ENCODE measurements around the gene UBXN6.

UBXN6 gene

GRCh38 chr19:4437103-4437502, 20.5 kb downstream of the UBXN6 start:
- no peak for DNase-seq

GRCh38 chr19:4436231-4436630, 21.4 kb downstream of the UBXN6 start:
- DNase-seq, result no peak

- no peak for DNase-seq
Measured at GRCh38 chr19:4434391-4434790, 23.2 kb downstream of the UBXN6 start.

- DNase-seq, result no peak
Measured at GRCh38 chr19:4432918-4433506, 24.6 kb downstream of the UBXN6 start.

GRCh38 chr19:4431808-4432674, 25.6 kb downstream of the UBXN6 start:
- DNase-seq, result no peak

- no peak for DNase-seq
Measured at GRCh38 chr19:4431296-4431695, 26.3 kb downstream of the UBXN6 start.

GRCh38 chr19:4430760-4431159, 26.8 kb downstream of the UBXN6 start:
- no peak for DNase-seq

- DNase-seq, result no peak
Measured at GRCh38 chr19:4429771-4430171, 27.8 kb downstream of the UBXN6 start.

- no peak for DNase-seq
Measured at GRCh38 chr19:4429256-4429655, 28.3 kb downstream of the UBXN6 start.

GRCh38 chr19:4428326-4428975, 29.1 kb downstream of the UBXN6 start:
- no peak for DNase-seq

GRCh38 chr19:4425537-4425936, 32.1 kb downstream of the UBXN6 start:
- DNase-seq, result peak; percentile 92

- no peak for DNase-seq
Measured at GRCh38 chr19:4423416-4424126, 34.0 kb downstream of the UBXN6 start.

GRCh38 chr19:4416268-4416667, 41.3 kb downstream of the UBXN6 start:
- DNase-seq, result no peak

- DNase-seq, result no peak
Measured at GRCh38 chr19:4415352-4415751, 42.2 kb downstream of the UBXN6 start.

GRCh38 chr19:4414800-4415321, 42.7 kb downstream of the UBXN6 start:
- DNase-seq, result no peak

- DNase-seq, result no peak
Measured at GRCh38 chr19:4414144-4414799, 43.3 kb downstream of the UBXN6 start.

GRCh38 chr19:4413588-4413987, 44.0 kb downstream of the UBXN6 start:
- DNase-seq, result no peak

- no peak for DNase-seq
Measured at GRCh38 chr19:4409123-4409933, 48.3 kb downstream of the UBXN6 start.

GRCh38 chr19:4406626-4407025, 51.0 kb downstream of the UBXN6 start:
- no peak for DNase-seq

GRCh38 chr19:4405977-4406376, 51.6 kb downstream of the UBXN6 start:
- no peak for DNase-seq

GRCh38 chr19:4403005-4403761, 54.4 kb downstream of the UBXN6 start:
- no peak for DNase-seq

Data from fibroblast of upper back skin (primary cell).